ENCODE results near the gene PRDM16. TPM values are rescaled to one million over a fixed set of nuclear protein-coding genes. Genes with fewer than 3 reads are reported as not detected.

Gene PRDM16
- polyA plus RNA-seq, 1 of the 3 experiments (the other 2 are of a cell fraction): not detected

GRCh38 chr1:3227893-3228292, 158.9 kb downstream of the PRDM16 start:
- Histone ChIP-seq H3K4me2 (no peak overlapping the region), H3K9me3 (no peaks in the 10 kb centered on the region), H3K9me2 (no peaks in the 10 kb centered on the region), H3K4me1 (ENCODE audit: control insufficient read depth in 1 of 2, insufficient read depth in 2 of 2, low read depth in 1 of 2, low read length in 1 of 2) (no peaks in the 10 kb centered on the region), H3K36me3 (replicated peaks in 1 of 2; ENCODE audit: control insufficient read depth in 1 of 2, insufficient read depth in 2 of 2, low read length in 1 of 2) (no peaks in the 10 kb centered on the region), H3F3A (replicated peaks; ENCODE audit: insufficient read depth) (no peaks in the 10 kb centered on the region), H4K20me1 (ENCODE audit: insufficient read depth) (no peaks in the 10 kb centered on the region), H2AFZ (ENCODE audit: low read depth) (no peak overlapping the region), H3K9ac (no peak overlapping the region), H3K79me2 (ENCODE audit: insufficient read depth) (no peaks in the 10 kb centered on the region), H3K4me3 (ENCODE audit: low read depth in 2 of 2, low read length in 1 of 2) (no peak overlapping the region), H3K27me3 (ENCODE audit: insufficient read depth) (peaks cover 30% of the 10 kb centered on the region), H3K27ac (ENCODE audit: low read depth in 2 of 2, low read length in 1 of 2) (no peak overlapping the region)
- ChIA-PET POLR2A (no interaction called here), CTCF (interaction anchor here (1.3 kb wide), 1 partner anchor 21 kb away, joined by 6 read pairs; no protein-coding TSS in a partner anchor)
- 38% methylated on average over 19 of the region's 20 CpGs for WGBS (ENCODE audit: low lambda C conversion rate)
- TF ChIP-seq EZH2phosphoT487 (IDR thresholded peaks at IDR 0.05; ENCODE audit: borderline replicate concordance, low read depth) (no peak), CHD2 (IDR thresholded peaks at IDR 0.05; ENCODE audit: low read length, partially characterized antibody) (no peak), ELF1 (IDR thresholded peaks at IDR 0.05) (no peak), FOXM1 (IDR thresholded peaks at IDR 0.05; ENCODE audit: low read depth) (no peak), REST (IDR thresholded peaks at IDR 0.05; ENCODE audit: low read depth, low read length) (no peak), RFX5 (IDR thresholded peaks at IDR 0.05; ENCODE audit: low read length) (no peak), PBX3 (IDR thresholded peaks at IDR 0.05) (no peak), YY1 (IDR thresholded peaks at IDR 0.05; ENCODE audit: low read depth) (no peak), NFIC (IDR thresholded peaks at IDR 0.05; ENCODE audit: borderline replicate concordance) (no peak), MAX (IDR thresholded peaks at IDR 0.05; ENCODE audit: low read depth) (no peak), FOSL2 (IDR thresholded peaks at IDR 0.05; ENCODE audit: borderline replicate concordance, low read depth) (no peak), IRF3 (IDR thresholded peaks at IDR 0.05; ENCODE audit: low read depth, low read length) (no peak), TAF1 (IDR thresholded peaks at IDR 0.05; ENCODE audit: borderline replicate concordance, low read depth, low read length) (no peak), RXRA (IDR thresholded peaks at IDR 0.05; ENCODE audit: borderline replicate concordance, low read depth) (no peak), NRF1 (IDR thresholded peaks at IDR 0.05; ENCODE audit: low read depth, low read length) (no peak), TCF12 (IDR thresholded peaks at IDR 0.05) (no peak), SIN3A (IDR thresholded peaks at IDR 0.05; ENCODE audit: borderline replicate concordance, low read depth, low read length) (no peak), TEAD4 (IDR thresholded peaks at IDR 0.05; ENCODE audit: borderline replicate concordance, insufficient read depth) (no peak), GABPA (IDR thresholded peaks at IDR 0.05; ENCODE audit: low read depth) (no peak)
- no peak for DNase-seq

All from SK-N-SH (cell line).